HepG2 (cell line): ENCODE measurements around the gene NFATC2. TPM values are rescaled to one million over a fixed set of nuclear protein-coding genes. Genes with fewer than 3 reads are reported as not detected.

Experiments used
- ATAC-seq: fragments of 200-7000 bp; cut with Tn5 transposase; 3 replicates; pipeline ENCODE4 v1.9.1; 2020; ENCODE audit warnings: mild to moderate bottlenecking, moderate library complexity
- BruUV-seq: library from RNA; stranded (reverse); fragments of 400-500 nt; replicated peaks from 2 replicates; lab custom pipeline; 2021; lab: Mats Ljungman, UMichigan
- CTCF ChIA-PET: fragments of 300-600 bp; formaldehyde crosslinking; extraction: SDS; loops from one replicate; lab custom pipeline; 2021; ENCODE audit warnings: low total read pairs, inconsistent platforms, low intra/inter-chr PET ratio; lab: Yijun Ruan, JAX
- POLR2A ChIA-PET: fragments of 350-600 bp; sonication (Branson Sonifier 250); formaldehyde crosslinking; loops from one replicate; lab custom pipeline; 2020; ENCODE audit warnings: antibody characterized with exemption, inconsistent platforms; lab: Yijun Ruan, JAX
- DNase-seq: peaks from one replicate; pipeline ENCODE4 v3.0.0-alpha.2; 2015; ENCODE audit warnings: low spot score
- FAIRE-seq: peaks from 3 replicates; lab custom pipeline; 2011; peaks lifted over from hg19 to GRCh38; lab: Jason Lieb, UNC
- H2AFZ ChIP-seq: one replicate; pipeline ENCODE4 v1.6.1; 2011; ENCODE audit warnings: low read length, inconsistent platforms
- H3K27ac ChIP-seq: fragments of 300-600 bp; 3 replicates; pipeline ENCODE4 v1.8.0; 2011; ENCODE audit warnings: mixed run types, mild to moderate bottlenecking, mixed read lengths, low read length, inconsistent platforms; ENCODE audit not compliant: insufficient read depth; ENCODE audit errors: extremely low read length
- H3K27me3 ChIP-seq, 2 experiments: fragments of 200-600 bp in 1 of 2; 2 replicates in 1 of 2; 3 replicates in 1 of 2; pipeline versions ENCODE4 v1.6.0 to v1.8.0; 2011; ENCODE audit warnings: low read length in 2 of 2, mild to moderate bottlenecking in 2 of 2, moderate library complexity in 2 of 2, inconsistent platforms in 1 of 2; ENCODE audit not compliant: insufficient read depth in 2 of 2, control insufficient read depth in 1 of 2
- H3K36me3 ChIP-seq, 2 experiments: fragments of 200-600 bp in 1 of 2; replicated peaks in 1 of 2; 2 replicates in 1 of 2; 3 replicates in 1 of 2; pipeline versions ENCODE4 v1.5.1 to v1.8.0; 2011; ENCODE audit warnings: low read length in 2 of 2, inconsistent platforms in 1 of 2; ENCODE audit not compliant: insufficient read depth in 2 of 2, control insufficient read depth in 1 of 2
- H3K4me1 ChIP-seq: 2 replicates; pipeline ENCODE4 v1.5.1; 2012; ENCODE audit warnings: low read length, inconsistent platforms; ENCODE audit not compliant: insufficient read depth
- H3K4me2 ChIP-seq: 2 replicates; pipeline ENCODE4 v1.6.0; 2011; ENCODE audit warnings: low read depth, low read length, inconsistent platforms
- H3K4me3 ChIP-seq, 3 experiments: fragments of 200-600 bp in 1 of 3; sonication (generic), shearing (Covaris generic) in 1 of 3; replicated peaks in 1 of 3; 2 replicates each; pipeline ENCODE4 v1.5.1; 2011 to 2016; ENCODE audit warnings: low read length in 3 of 3, inconsistent platforms in 2 of 3, low read depth in 2 of 3, mild to moderate bottlenecking in 2 of 3, control low read depth in 1 of 3, mixed read lengths in 1 of 3; ENCODE audit not compliant: insufficient read depth in 1 of 3
- H3K79me2 ChIP-seq: one replicate; pipeline ENCODE4 v1.6.1; 2011; ENCODE audit warnings: low read length, inconsistent platforms; ENCODE audit not compliant: insufficient read depth
- H3K9ac ChIP-seq: 2 replicates; pipeline ENCODE4 v1.6.0; 2011; ENCODE audit warnings: mild to moderate bottlenecking, low read depth, low read length, inconsistent platforms; ENCODE audit not compliant: insufficient read depth
- H3K9me3 ChIP-seq: 2 replicates; pipeline ENCODE4 v1.5.1; 2012; ENCODE audit warnings: mild to moderate bottlenecking, low read length
- H4K20me1 ChIP-seq: 2 replicates; pipeline ENCODE4 v1.6.0; 2011; ENCODE audit warnings: inconsistent platforms, mild to moderate bottlenecking, low read length, moderate library complexity; ENCODE audit not compliant: insufficient read depth
- MAFF ChIP-seq: IDR thresholded peaks from 2 replicates; pipeline ENCODE4 v1.6.1; 2011; ENCODE audit warnings: low read depth, low read length, improper control_type of control experiment
- MAFK ChIP-seq, 2 experiments: IDR thresholded peaks in 1 of 2; conservative IDR thresholded peaks in 1 of 2; 2 replicates each; pipeline ENCODE4 v1.6.1; 2011; ENCODE audit warnings: improper control_type of control experiment in 2 of 2, low read length in 2 of 2
- MED8 ChIP-seq: sonication (generic); formaldehyde crosslinking; IDR thresholded peaks from 2 replicates; pipeline ENCODE4 v1.8.1; 2023; ENCODE audit warnings: mild to moderate bottlenecking, missing genetic modification reagents; ENCODE audit not compliant: insufficient replicate concordance
- ZNF136 ChIP-seq: sonication (generic); formaldehyde crosslinking; IDR thresholded peaks from 2 replicates; pipeline ENCODE4 v1.8.1; 2022; ENCODE audit warnings: low read depth, mild to moderate bottlenecking, moderate library complexity, missing genetic modification reagents
- ZSCAN9 ChIP-seq: IDR thresholded peaks from 2 replicates; pipeline ENCODE4 v1.6.1; 2016; ENCODE audit warnings: borderline replicate concordance
- WGBS: methylation state at CpG from one replicate; pipeline ENCODE4 v1.1.6; 2017; ENCODE audit warnings: low lambda C conversion rate; 5-methylcytosine and 5-hydroxymethylcytosine counted together
- in situ Hi-C: cut with HindIII; loops from 2 replicates; pipeline ENCODE4 v1.10.0; 2017; ENCODE audit warnings: low pct_unique_long_range_greater_than_20kb; ENCODE audit not compliant: extremely low pct_ligation_motif_present
- intact Hi-C: fragments of 100-400 bp; cut with micrococcal nuclease; formaldehyde crosslinking; loops from one replicate; pipeline ENCODE4 v1.10.0; 2022; ENCODE audit not compliant: unreplicated experiment
- polyA plus RNA-seq, 8 experiments: library from polyadenylated mRNA; depleted of rRNA in 3 of 8; stranded (reverse) in 7 of 8; unstranded in 1 of 8; fragments of >200 nt; fragmentation: Illumina TruSeq in 4 of 8; extraction: Trizol in 4 of 8; gene quantifications; 2 replicates each; pipeline versions ENCODE4 v1.2.1 to v1.2.3, GENCODE V29; 2011 to 2016; ENCODE audit warnings: low read depth in 4 of 8, missing spikeins in 1 of 8, mixed read lengths in 1 of 8; ENCODE audit not compliant: insufficient read depth in 1 of 8
- total RNA-seq, 5 experiments: library from RNA; depleted of rRNA; stranded (reverse); fragments of >200 nt; fragmentation: Illumina TruSeq; extraction: Trizol; gene quantifications; 2 replicates each; pipeline ENCODE4 v1.2.3, GENCODE V29; 2016; ENCODE audit warnings: low read depth in 1 of 5

The NFATC2 gene
- total and polyA plus RNA-seq, 2 of the 13 experiments (the other 11 are each of a cell fraction or from before 2014, with no cell fraction given), result 1.9 to 3.3 TPM

- H3K9ac ChIP-seq, result no peak overlapping the region
- no peak overlapping the region for H2AFZ ChIP-seq
- ChIA-PET CTCF (no interaction called here), POLR2A (no interaction called here)
- no peak for TF ChIP-seq MED8
- no peaks in the 10 kb centered on the region for H4K20me1 ChIP-seq
- ATAC-seq (no peak), DNase-seq (no peak), FAIRE-seq (no peak)
- no TSS peak for BruUV-seq
- H3K79me2 ChIP-seq, result no peaks in the 10 kb centered on the region
- WGBS, result 86% methylated on average over 8 of the region's 8 CpGs
- no peak overlapping the region for H3K4me2 ChIP-seq
- no peaks in the 10 kb centered on the region for H3K9me3 ChIP-seq
- H3K4me1 ChIP-seq, result peaks cover 7% of the 10 kb centered on the region
- H3K27ac ChIP-seq, result no peak overlapping the region
- in situ Hi-C loops (no loop called here), intact Hi-C loops (no loop called here)
- no peak overlapping the region for H3K4me3 ChIP-seq
- no peaks in the 10 kb centered on the region for H3K27me3 ChIP-seq
- peaks cover 2 to 15% of the 10 kb centered on the region in 2 experiments; a peak in 3 of 5 replicates for H3K36me3 ChIP-seq
Observed at GRCh38 chr20:51526106-51526470, 16.4 kb downstream of the NFATC2 start.

- 93% methylated on average over 20 of the region's 20 CpGs for WGBS
- ChIA-PET CTCF (no interaction called here), POLR2A (no interaction called here)
- no peaks in the 10 kb centered on the region for H4K20me1 ChIP-seq
- no peak overlapping the region for H3K4me3 ChIP-seq
- H3K4me2 ChIP-seq, result no peak overlapping the region
- peaks cover 2 to 15% of the 10 kb centered on the region in 2 experiments; a peak in 3 of 5 replicates for H3K36me3 ChIP-seq
- H2AFZ ChIP-seq, result no peak overlapping the region
- ATAC-seq (no peak), DNase-seq (no peak), FAIRE-seq (no peak)
- in situ Hi-C loops (no loop called here), intact Hi-C loops (no loop called here)
- H3K79me2 ChIP-seq, result no peaks in the 10 kb centered on the region
- no peaks in the 10 kb centered on the region for H3K9me3 ChIP-seq
- H3K27me3 ChIP-seq, result no peaks in the 10 kb centered on the region
- no TSS peak for BruUV-seq
- H3K4me1 ChIP-seq, result peaks cover 7% of the 10 kb centered on the region
- no peak overlapping the region for H3K9ac ChIP-seq
- no peak overlapping the region for H3K27ac ChIP-seq
- TF ChIP-seq MAFK (conservative IDR thresholded peaks at IDR 0.05 in 1 of 2, IDR thresholded peaks at IDR 0.05 in 1 of 2; ENCODE audit: low read length in 2 of 2) (peak; percentile 35 to 55; a peak in 2 of 4 replicates), ZNF136 (no peak), MAFF (peak; percentile 25; the same call in 1 of the 2 replicates), ZSCAN9 (CRISPR knock-in tag) (no peak)
Observed at GRCh38 chr20:51525241-51526105, 17.0 kb downstream of the NFATC2 start.
